Mesothelial cell of epicardium (in vitro differentiated cells): Measurements from ENCODE around the gene ARHGDIG. TPM values are rescaled to one million over a fixed set of nuclear protein-coding genes. Genes with fewer than 3 reads are reported as not detected.

ENCODE experiments used
- DNase-seq, 2 experiments: peaks; one replicate each; pipeline ENCODE4 v3.0.0; 2021; ENCODE audit warnings: low spot score in 2 of 2; ENCODE audit not compliant: unreplicated experiment in 2 of 2
- H3K27ac Mint-ChIP-seq: 2 replicates; pipeline ENCODE4 v1.8.0; 2021; ENCODE audit warnings: mixed read lengths
- H3K27me3 Mint-ChIP-seq: 2 replicates; pipeline ENCODE4 v1.8.0; 2021; ENCODE audit warnings: low read depth, mixed read lengths
- H3K36me3 Mint-ChIP-seq: 2 replicates; pipeline ENCODE4 v1.8.0; 2021; ENCODE audit warnings: mixed read lengths
- H3K4me1 Mint-ChIP-seq: 2 replicates; pipeline ENCODE4 v1.8.0; 2021; ENCODE audit warnings: mixed read lengths
- H3K4me3 Mint-ChIP-seq: 2 replicates; pipeline ENCODE4 v1.8.0; 2021; ENCODE audit warnings: mild to moderate bottlenecking, moderate library complexity, mixed read lengths
- H3K9me3 Mint-ChIP-seq: 2 replicates; pipeline ENCODE4 v1.8.0; 2021; ENCODE audit warnings: mixed read lengths
- CTCF ChIP-seq: fragments of 200-600 bp; sonication (generic); IDR thresholded peaks from one replicate; pipeline ENCODE4 v1.5.0; 2021; ENCODE audit warnings: antibody characterized with exemption; ENCODE audit not compliant: unreplicated experiment
- total RNA-seq: library from RNA; stranded (reverse); gene quantifications from 3 replicates; pipeline ENCODE4 v1.2.1, GENCODE V29; 2021

ARHGDIG gene
- total RNA-seq, 1 donor from 2014 or later = 3.6 TPM

- no peaks in the 10 kb centered on the region for H3K4me1 Mint-ChIP-seq
- DNase-seq = no peak
- H3K4me3 Mint-ChIP-seq = no peak overlapping the region
- TF ChIP-seq CTCF = no peak
- H3K9me3 Mint-ChIP-seq = no peaks in the 10 kb centered on the region
- H3K27me3 Mint-ChIP-seq = no peaks in the 10 kb centered on the region
- H3K36me3 Mint-ChIP-seq = peaks cover 24% of the 10 kb centered on the region
- H3K27ac Mint-ChIP-seq = no peak overlapping the region
Measured at GRCh38 chr16:307691-308312, 27.4 kb downstream of the ARHGDIG start.

- no peaks in the 10 kb centered on the region for H3K4me1 Mint-ChIP-seq
- no peaks in the 10 kb centered on the region for H3K9me3 Mint-ChIP-seq
Measured at GRCh38 chr16:309476-309875, 29.1 kb downstream of the ARHGDIG start.

GRCh38 chr16:311725-312124 lies 31.3 kb downstream of the ARHGDIG start:
- Mint-ChIP-seq H3K9me3 (no peaks in the 10 kb centered on the region), H3K4me3 (no peak overlapping the region), H3K36me3 (peaks cover 13% of the 10 kb centered on the region), H3K4me1 (no peaks in the 10 kb centered on the region), H3K27me3 (no peaks in the 10 kb centered on the region), H3K27ac (no peak overlapping the region)
- TF ChIP-seq CTCF = no peak
- DNase-seq = no peak

More at GRCh38 chr16:309476-309875, 29.1 kb downstream of the ARHGDIG start:
- Mint-ChIP-seq H3K36me3 (peaks cover 19% of the 10 kb centered on the region), H3K27me3 (no peaks in the 10 kb centered on the region), H3K27ac (no peak overlapping the region), H3K4me3 (no peak overlapping the region)
- DNase-seq = no peak
- TF ChIP-seq CTCF = no peak

- Mint-ChIP-seq H3K27me3 (no peaks in the 10 kb centered on the region), H3K4me1 (no peaks in the 10 kb centered on the region), H3K9me3 (no peaks in the 10 kb centered on the region), H3K4me3 (no peak overlapping the region), H3K36me3 (peaks cover 14% of the 10 kb centered on the region), H3K27ac (no peak overlapping the region)
- TF ChIP-seq CTCF = no peak
- DNase-seq = no peak
Measured at GRCh38 chr16:314351-314750, 34.0 kb downstream of the ARHGDIG start.

- H3K9me3 Mint-ChIP-seq = no peaks in the 10 kb centered on the region
- peaks cover 16% of the 10 kb centered on the region for H3K36me3 Mint-ChIP-seq
- no peak for DNase-seq
- H3K27me3 Mint-ChIP-seq = no peaks in the 10 kb centered on the region
- no peaks in the 10 kb centered on the region for H3K4me1 Mint-ChIP-seq
- H3K4me3 Mint-ChIP-seq = no peak overlapping the region
- no peak overlapping the region for H3K27ac Mint-ChIP-seq
- no peak for TF ChIP-seq CTCF
Measured at GRCh38 chr16:314795-315299, 34.5 kb downstream of the ARHGDIG start.
